Progenitor cell of endocrine pancreas (in vitro differentiated cells): ENCODE measurements around the gene SLITRK1. TPM values are rescaled to one million over a fixed set of nuclear protein-coding genes. Genes with fewer than 3 reads are reported as not detected.

Experiments used
- DNase-seq: peaks from one replicate; pipeline ENCODE4 v3.0.0; 2021; ENCODE audit warnings: low spot score; ENCODE audit not compliant: unreplicated experiment
- H3K27ac Mint-ChIP-seq: 2 replicates; pipeline ENCODE4 v1.8.0; 2021; ENCODE audit warnings: mild to moderate bottlenecking, moderate library complexity, mixed read lengths
- H3K27me3 Mint-ChIP-seq: 2 replicates; pipeline ENCODE4 v1.8.0; 2021; ENCODE audit warnings: mixed read lengths
- H3K36me3 Mint-ChIP-seq: 2 replicates; pipeline ENCODE4 v1.8.0; 2022; ENCODE audit warnings: mixed read lengths; ENCODE audit not compliant: insufficient read depth
- H3K4me1 Mint-ChIP-seq: 2 replicates; pipeline ENCODE4 v1.8.0; 2021; ENCODE audit warnings: low read depth, mixed read lengths
- H3K4me3 Mint-ChIP-seq: 2 replicates; pipeline ENCODE4 v1.8.0; 2021; ENCODE audit warnings: low read depth, mild to moderate bottlenecking, moderate library complexity, mixed read lengths
- H3K9me3 Mint-ChIP-seq: 2 replicates; pipeline ENCODE4 v1.8.0; 2021; ENCODE audit warnings: low read depth, mixed read lengths
- total RNA-seq: library from RNA; stranded (reverse); gene quantifications from 2 replicates; pipeline ENCODE4 v1.2.1, GENCODE V29; 2021
- TF ChIP-seq, protein P1 (sequence below): fragments of 200-600 bp; sonication (generic); IDR thresholded peaks from one replicate; pipeline ENCODE4 v1.5.0; 2021; ENCODE audit warnings: antibody characterized with exemption, mild to moderate bottlenecking; ENCODE audit not compliant: unreplicated experiment

Gene SLITRK1
- total RNA-seq, 1 donor from 2014 or later, result 0.55 TPM

DNA sequence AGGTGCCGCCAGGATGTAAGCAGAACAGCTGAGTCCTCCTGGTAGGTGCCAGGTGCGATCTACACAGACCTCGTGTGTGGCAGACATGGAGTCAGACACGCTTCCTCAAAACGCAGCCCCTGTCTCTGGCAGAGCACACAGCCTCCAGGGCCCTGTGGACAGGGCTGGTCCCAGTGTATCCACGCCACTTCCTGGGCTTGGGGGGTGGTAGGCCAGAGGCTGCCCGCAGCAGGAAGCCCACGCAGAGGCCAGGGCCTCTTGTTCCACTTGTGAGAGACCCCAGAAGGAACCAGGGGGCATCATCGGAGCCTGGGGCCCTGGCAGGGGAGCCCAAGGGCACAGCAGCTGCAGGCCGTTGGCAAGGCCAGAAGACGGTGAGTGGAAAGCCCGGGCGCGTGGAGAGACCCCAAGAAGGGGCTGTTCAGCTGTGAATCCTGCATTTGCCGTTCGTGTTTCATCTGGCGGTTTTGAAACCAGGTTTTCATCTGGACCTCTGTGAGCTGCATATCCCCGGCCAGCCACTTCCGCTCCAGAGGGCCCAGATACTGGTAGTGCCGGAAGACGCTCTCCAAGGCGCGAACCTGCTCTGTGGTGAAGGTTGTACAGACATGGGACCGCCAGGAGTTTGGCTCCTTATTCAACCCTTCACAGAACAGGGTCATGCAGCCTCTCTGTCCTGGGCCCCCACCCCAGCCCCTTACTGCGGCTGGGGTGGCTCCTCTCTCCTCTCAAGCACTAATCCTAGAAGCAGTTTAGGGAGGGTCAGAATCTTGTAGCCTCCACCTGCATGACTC, 25.1 kb upstream of the SLITRK1 start:
- Mint-ChIP-seq H3K27ac (no peak overlapping the region), H3K36me3 (no peaks in the 10 kb centered on the region), H3K27me3 (no peaks in the 10 kb centered on the region), H3K9me3 (peaks cover 10% of the 10 kb centered on the region), H3K4me1 (peaks cover 5% of the 10 kb centered on the region), H3K4me3 (no peak overlapping the region)
- no peak for DNase-seq
- TF ChIP-seq, protein P1, sequence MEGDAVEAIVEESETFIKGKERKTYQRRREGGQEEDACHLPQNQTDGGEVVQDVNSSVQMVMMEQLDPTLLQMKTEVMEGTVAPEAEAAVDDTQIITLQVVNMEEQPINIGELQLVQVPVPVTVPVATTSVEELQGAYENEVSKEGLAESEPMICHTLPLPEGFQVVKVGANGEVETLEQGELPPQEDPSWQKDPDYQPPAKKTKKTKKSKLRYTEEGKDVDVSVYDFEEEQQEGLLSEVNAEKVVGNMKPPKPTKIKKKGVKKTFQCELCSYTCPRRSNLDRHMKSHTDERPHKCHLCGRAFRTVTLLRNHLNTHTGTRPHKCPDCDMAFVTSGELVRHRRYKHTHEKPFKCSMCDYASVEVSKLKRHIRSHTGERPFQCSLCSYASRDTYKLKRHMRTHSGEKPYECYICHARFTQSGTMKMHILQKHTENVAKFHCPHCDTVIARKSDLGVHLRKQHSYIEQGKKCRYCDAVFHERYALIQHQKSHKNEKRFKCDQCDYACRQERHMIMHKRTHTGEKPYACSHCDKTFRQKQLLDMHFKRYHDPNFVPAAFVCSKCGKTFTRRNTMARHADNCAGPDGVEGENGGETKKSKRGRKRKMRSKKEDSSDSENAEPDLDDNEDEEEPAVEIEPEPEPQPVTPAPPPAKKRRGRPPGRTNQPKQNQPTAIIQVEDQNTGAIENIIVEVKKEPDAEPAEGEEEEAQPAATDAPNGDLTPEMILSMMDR, result no peak

DNA sequence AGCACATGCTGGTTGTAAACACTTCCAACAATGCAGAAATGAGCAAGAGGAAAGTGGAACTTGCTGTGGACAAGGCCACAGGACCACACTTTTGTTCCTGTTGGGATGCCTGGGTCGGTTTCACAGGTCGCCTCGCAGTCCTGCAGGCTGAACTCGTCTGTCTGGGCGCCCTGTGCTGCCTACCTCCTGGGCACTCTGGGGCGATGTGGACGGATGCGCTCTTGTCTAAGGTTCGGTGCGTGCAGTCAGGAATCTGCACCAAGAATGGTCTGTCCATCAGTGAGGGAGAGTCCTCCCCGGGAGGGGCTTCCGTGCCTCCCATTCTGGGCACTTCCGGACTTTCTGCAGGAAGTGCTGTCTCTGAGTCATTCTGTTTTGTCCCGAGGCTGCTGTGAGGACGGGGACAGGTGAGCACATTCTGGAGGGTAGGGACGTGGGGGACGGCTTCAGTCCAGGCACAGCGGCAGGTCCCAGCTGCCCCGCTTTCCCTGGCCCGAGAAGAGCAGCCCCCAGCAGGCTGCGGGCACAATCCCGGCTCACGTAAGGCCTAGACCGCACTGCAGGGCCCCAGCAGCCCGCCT, 24.1 kb upstream of the SLITRK1 start:
- H3K9me3 Mint-ChIP-seq, result peaks cover 2% of the 10 kb centered on the region
- TF ChIP-seq, protein P1, result no peak
- no peak overlapping the region for H3K27ac Mint-ChIP-seq
- H3K4me1 Mint-ChIP-seq, result peaks cover 5% of the 10 kb centered on the region
- no peaks in the 10 kb centered on the region for H3K27me3 Mint-ChIP-seq
- no peak for DNase-seq
- no peak overlapping the region for H3K4me3 Mint-ChIP-seq
- no peaks in the 10 kb centered on the region for H3K36me3 Mint-ChIP-seq

- TF ChIP-seq, protein P1, result no peak
- H3K4me3 Mint-ChIP-seq, result no peak overlapping the region
- no peaks in the 10 kb centered on the region for H3K36me3 Mint-ChIP-seq
- H3K27ac Mint-ChIP-seq, result no peak overlapping the region
- H3K9me3 Mint-ChIP-seq, result peaks cover 2% of the 10 kb centered on the region
- H3K27me3 Mint-ChIP-seq, result no peaks in the 10 kb centered on the region
- H3K4me1 Mint-ChIP-seq, result peaks cover 5% of the 10 kb centered on the region
- DNase-seq, result no peak
These were observed 23.4 kb upstream of the SLITRK1 start for GRCh38 chr13:83905641-83906040.

GRCh38 chr13:83895994-83896580, 13.8 kb upstream of the SLITRK1 start:
- Mint-ChIP-seq H3K36me3 (no peaks in the 10 kb centered on the region), H3K4me3 (no peak overlapping the region)

DNA sequence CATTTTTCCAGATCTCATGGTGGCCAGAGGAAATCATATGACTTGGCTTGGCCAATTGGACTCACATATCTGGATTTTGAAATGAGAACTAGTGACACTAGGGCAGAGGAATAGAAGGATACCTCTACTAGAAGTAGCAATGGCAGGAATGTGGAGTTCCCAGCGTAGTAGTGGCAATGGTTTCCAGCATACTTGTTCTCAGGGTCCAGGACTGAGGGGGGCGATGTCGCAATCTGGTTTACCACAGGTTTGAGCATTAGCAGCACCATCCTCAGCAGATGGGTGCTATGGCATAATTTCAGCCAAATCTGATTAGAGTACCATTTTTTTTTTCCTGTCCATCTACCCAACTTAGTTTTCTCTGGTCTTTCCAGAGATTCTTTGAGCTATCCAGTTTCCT, 8.1 kb upstream of the SLITRK1 start:
- H3K4me3 Mint-ChIP-seq, result no peak overlapping the region
- H3K9me3 Mint-ChIP-seq, result no peaks in the 10 kb centered on the region
- no peaks in the 10 kb centered on the region for H3K36me3 Mint-ChIP-seq
- no peak for DNase-seq
- H3K27ac Mint-ChIP-seq, result no peak overlapping the region
- H3K4me1 Mint-ChIP-seq, result no peaks in the 10 kb centered on the region
- no peaks in the 10 kb centered on the region for H3K27me3 Mint-ChIP-seq
- TF ChIP-seq, protein P1, result no peak

More at GRCh38 chr13:83895994-83896580, 13.8 kb upstream of the SLITRK1 start:
- Mint-ChIP-seq H3K27me3 (no peaks in the 10 kb centered on the region), H3K27ac (no peak overlapping the region), H3K9me3 (peaks cover 6% of the 10 kb centered on the region), H3K4me1 (no peaks in the 10 kb centered on the region)
- TF ChIP-seq, protein P1, result no peak
- DNase-seq, result no peak
